Neural cell (in vitro differentiated cells): ENCODE data around the gene EPB41L5. TPM values are rescaled to one million over a fixed set of nuclear protein-coding genes. Genes with fewer than 3 reads are reported as not detected.

ENCODE experiments used
- H2AFZ ChIP-seq: fragments of 200-600, 300-800 bp; sonication (generic), shearing (Covaris generic); 2 replicates; pipeline ENCODE4 v1.6.0; 2014; ENCODE audit warnings: low read depth, mild to moderate bottlenecking, antibody characterized with exemption, low read length, moderate library complexity
- H3F3A ChIP-seq: fragments of 200-600 bp; shearing (Covaris generic); 2 replicates; pipeline ENCODE4 v1.6.1; 2016; ENCODE audit warnings: mild to moderate bottlenecking, moderate library complexity, mixed read lengths, antibody characterized with exemption, low read length; ENCODE audit not compliant: insufficient read depth, poor library complexity, severe bottlenecking
- H3K27ac ChIP-seq: fragments of 200-600, 300-800 bp; sonication (generic), shearing (Covaris generic); 2 replicates; pipeline ENCODE4 v1.5.1; 2014; ENCODE audit warnings: mild to moderate bottlenecking, low read length, moderate library complexity
- H3K27me3 ChIP-seq: fragments of 300-800, 200-600 bp; sonication (generic), shearing (Covaris generic); 2 replicates; pipeline ENCODE4 v1.6.0; 2014; ENCODE audit warnings: mild to moderate bottlenecking, low read depth, low read length, moderate library complexity; ENCODE audit not compliant: insufficient read depth
- H3K36me3 ChIP-seq: fragments of 300-800, 200-600 bp; sonication (generic), shearing (Covaris generic); 2 replicates; pipeline ENCODE4 v1.5.1; 2014; ENCODE audit warnings: mild to moderate bottlenecking, antibody characterized with exemption, low read length, moderate library complexity; ENCODE audit not compliant: insufficient read depth
- H3K4me2 ChIP-seq: fragments of 300-800, 200-600 bp; sonication (generic), shearing (Covaris generic); 2 replicates; pipeline ENCODE4 v1.6.0; 2014; ENCODE audit warnings: mild to moderate bottlenecking, low read length
- H3K4me3 ChIP-seq: fragments of 300-800, 200-600 bp; sonication (generic), shearing (Covaris generic); 2 replicates; pipeline ENCODE4 v1.5.1; 2014; ENCODE audit warnings: mild to moderate bottlenecking, low read length, moderate library complexity
- H3K79me2 ChIP-seq: fragments of 200-600 bp; shearing (Covaris generic); replicated peaks from 2 replicates; pipeline ENCODE4 v1.6.0; 2014; ENCODE audit warnings: mild to moderate bottlenecking, low read length, moderate library complexity; ENCODE audit not compliant: insufficient read depth
- H3K9ac ChIP-seq: fragments of 300-800, 200-600 bp; sonication (generic), shearing (Covaris generic); 2 replicates; pipeline ENCODE4 v1.6.1; 2016; ENCODE audit warnings: mild to moderate bottlenecking, low read length, mixed read lengths
- H3K9me2 ChIP-seq: fragments of 200-600 bp; shearing (Covaris generic); 2 replicates; pipeline ENCODE4 v1.6.1; 2016; ENCODE audit warnings: mild to moderate bottlenecking, low read length, mixed read lengths; ENCODE audit not compliant: insufficient read depth
- H3K9me3 ChIP-seq: fragments of 200-600, 300-800 bp; sonication (generic), shearing (Covaris generic); 2 replicates; pipeline ENCODE4 v1.6.1; 2016; ENCODE audit warnings: mild to moderate bottlenecking, mixed run types, low read length, moderate library complexity, mixed read lengths
- H4K20me1 ChIP-seq: fragments of 200-600 bp; shearing (Covaris generic); 2 replicates; pipeline ENCODE4 v1.6.1; 2016; ENCODE audit warnings: mild to moderate bottlenecking, mixed run types; ENCODE audit not compliant: insufficient read depth
- CTCF ChIP-seq: fragments of 450-650 bp; IDR thresholded peaks from 2 replicates; pipeline ENCODE4 v1.5.1; 2014; ENCODE audit warnings: antibody characterized with exemption, mild to moderate bottlenecking, moderate library complexity; ENCODE audit not compliant: poor library complexity, severe bottlenecking
- EP300 ChIP-seq: fragments of 450-650 bp; conservative IDR thresholded peaks from 2 replicates; pipeline ENCODE4 v1.6.1; 2014; ENCODE audit warnings: antibody characterized with exemption, mild to moderate bottlenecking, moderate library complexity; ENCODE audit not compliant: poor library complexity, severe bottlenecking
- EZH2 ChIP-seq: fragments of 200-600, 300-800 bp; shearing (Covaris generic), sonication (generic); IDR thresholded peaks from 2 replicates; pipeline ENCODE4 v1.6.1; 2014; ENCODE audit warnings: antibody characterized with exemption, low read length, borderline replicate concordance, mild to moderate bottlenecking; ENCODE audit not compliant: insufficient read depth, poor library complexity, severe bottlenecking
- MXI1 ChIP-seq: fragments of 450-650 bp; conservative IDR thresholded peaks from 2 replicates; pipeline ENCODE4 v1.6.1; 2014; ENCODE audit warnings: antibody characterized with exemption, mild to moderate bottlenecking; ENCODE audit not compliant: poor library complexity, severe bottlenecking
- POLR2AphosphoS5 ChIP-seq: IDR thresholded peaks from 2 replicates; pipeline ENCODE4 v1.6.1; 2012
- RAD21 ChIP-seq: fragments of 450-650 bp; conservative IDR thresholded peaks from 2 replicates; pipeline ENCODE4 v1.6.1; 2014; ENCODE audit warnings: antibody characterized with exemption, mild to moderate bottlenecking, moderate library complexity
- REST ChIP-seq: IDR thresholded peaks from 2 replicates; pipeline ENCODE4 v1.6.1; 2012; ENCODE audit warnings: borderline replicate concordance
- SMC3 ChIP-seq: fragments of 450-650 bp; conservative IDR thresholded peaks from 2 replicates; pipeline ENCODE4 v1.6.1; 2014; ENCODE audit warnings: antibody characterized with exemption, mild to moderate bottlenecking, moderate library complexity; ENCODE audit not compliant: poor library complexity
- TAF1 ChIP-seq: IDR thresholded peaks from 2 replicates; pipeline ENCODE4 v1.6.1; 2012; ENCODE audit warnings: low read depth
- polyA plus RNA-seq: library from polyadenylated mRNA; depleted of rRNA; stranded (reverse); fragments of >200 nt; gene quantifications from 2 replicates; pipeline ENCODE4 v1.2.3, GENCODE V29; 2014

Gene EPB41L5
- polyA plus RNA-seq, 1 donor from 2014 or later, result 32.9 TPM

GRCh38 chr2:119982506-119982905 is 30.4 kb upstream of the EPB41L5 start:
- Histone ChIP-seq H3K79me2 (no peaks in the 10 kb centered on the region), H3K9ac (no peak overlapping the region), H3K9me3 (no peaks in the 10 kb centered on the region), H3K4me3 (no peak overlapping the region), H3K27ac (no peak overlapping the region), H3F3A (no peaks in the 10 kb centered on the region), H2AFZ (no peak overlapping the region), H3K36me3 (no peaks in the 10 kb centered on the region), H4K20me1 (no peaks in the 10 kb centered on the region), H3K9me2 (no peaks in the 10 kb centered on the region), H3K27me3 (no peaks in the 10 kb centered on the region), H3K4me2 (no peak overlapping the region)
- TF ChIP-seq MXI1 (no peak), EZH2 (no peak), EP300 (no peak), TAF1 (no peak), POLR2AphosphoS5 (no peak), CTCF (no peak), SMC3 (no peak), REST (no peak), RAD21 (no peak)

- Histone ChIP-seq H2AFZ (no peak overlapping the region), H4K20me1 (no peaks in the 10 kb centered on the region), H3K9ac (no peak overlapping the region), H3K36me3 (no peaks in the 10 kb centered on the region), H3K9me3 (no peaks in the 10 kb centered on the region), H3K79me2 (no peaks in the 10 kb centered on the region), H3K4me2 (no peak overlapping the region), H3K4me3 (no peak overlapping the region), H3K27ac (no peak overlapping the region), H3K27me3 (no peaks in the 10 kb centered on the region), H3K9me2 (no peaks in the 10 kb centered on the region), H3F3A (no peaks in the 10 kb centered on the region)
- TF ChIP-seq CTCF (no peak), TAF1 (no peak), EP300 (no peak), REST (no peak), EZH2 (no peak)
Observed at GRCh38 chr2:119983108-119983507, 29.8 kb upstream of the EPB41L5 start.
